ENCODE measurements around the gene APOBEC4. TPM values are rescaled to one million over a fixed set of nuclear protein-coding genes. Genes with fewer than 3 reads are reported as not detected.

Gene APOBEC4
- polyA plus RNA-seq, 1 experiment, result not detected

DNA sequence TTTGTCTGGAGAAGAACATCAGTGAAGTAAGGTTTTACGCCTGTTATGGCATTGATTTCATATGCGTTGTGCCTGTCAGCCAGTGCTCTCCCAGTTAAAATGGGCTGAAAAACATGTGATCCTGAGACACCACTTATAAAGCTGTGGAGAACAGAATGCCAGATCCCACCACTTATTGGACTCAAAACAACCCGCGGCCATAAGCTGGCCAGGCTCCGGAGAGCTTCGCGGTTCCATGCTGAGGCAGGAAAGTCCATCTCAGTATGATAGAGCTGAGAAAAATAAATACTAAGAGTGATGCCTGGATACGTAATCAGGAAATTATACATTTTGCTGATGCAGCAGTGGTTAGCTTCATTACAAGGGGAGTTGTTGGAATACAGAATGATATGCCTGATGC lies 5.1 kb downstream of the APOBEC4 start:
- DNase-seq (ENCODE audit: low read depth), result no peak
- H3K36me3 ChIP-seq (ENCODE audit: control insufficient read depth, insufficient read depth, low read length), result no peaks in the 10 kb centered on the region
- H3K4me3 ChIP-seq (ENCODE audit: low read depth, low read length), result no peak overlapping the region
- H3K27me3 ChIP-seq (ENCODE audit: control insufficient read depth, insufficient read depth, low read length), result no peaks in the 10 kb centered on the region
- TF ChIP-seq, protein P1, sequence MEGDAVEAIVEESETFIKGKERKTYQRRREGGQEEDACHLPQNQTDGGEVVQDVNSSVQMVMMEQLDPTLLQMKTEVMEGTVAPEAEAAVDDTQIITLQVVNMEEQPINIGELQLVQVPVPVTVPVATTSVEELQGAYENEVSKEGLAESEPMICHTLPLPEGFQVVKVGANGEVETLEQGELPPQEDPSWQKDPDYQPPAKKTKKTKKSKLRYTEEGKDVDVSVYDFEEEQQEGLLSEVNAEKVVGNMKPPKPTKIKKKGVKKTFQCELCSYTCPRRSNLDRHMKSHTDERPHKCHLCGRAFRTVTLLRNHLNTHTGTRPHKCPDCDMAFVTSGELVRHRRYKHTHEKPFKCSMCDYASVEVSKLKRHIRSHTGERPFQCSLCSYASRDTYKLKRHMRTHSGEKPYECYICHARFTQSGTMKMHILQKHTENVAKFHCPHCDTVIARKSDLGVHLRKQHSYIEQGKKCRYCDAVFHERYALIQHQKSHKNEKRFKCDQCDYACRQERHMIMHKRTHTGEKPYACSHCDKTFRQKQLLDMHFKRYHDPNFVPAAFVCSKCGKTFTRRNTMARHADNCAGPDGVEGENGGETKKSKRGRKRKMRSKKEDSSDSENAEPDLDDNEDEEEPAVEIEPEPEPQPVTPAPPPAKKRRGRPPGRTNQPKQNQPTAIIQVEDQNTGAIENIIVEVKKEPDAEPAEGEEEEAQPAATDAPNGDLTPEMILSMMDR (IDR thresholded peaks at IDR 0.05; ENCODE audit: insufficient read depth, low read depth, low read length), result no peak
- ChIA-PET POLR2A (no interaction called here), CTCF (interaction anchor here (0.8 to 2.3 kb wide), 2 partner anchors 46 to 268 kb away, joined by 5 to 8 read pairs; no protein-coding TSS in a partner anchor)

DNA sequence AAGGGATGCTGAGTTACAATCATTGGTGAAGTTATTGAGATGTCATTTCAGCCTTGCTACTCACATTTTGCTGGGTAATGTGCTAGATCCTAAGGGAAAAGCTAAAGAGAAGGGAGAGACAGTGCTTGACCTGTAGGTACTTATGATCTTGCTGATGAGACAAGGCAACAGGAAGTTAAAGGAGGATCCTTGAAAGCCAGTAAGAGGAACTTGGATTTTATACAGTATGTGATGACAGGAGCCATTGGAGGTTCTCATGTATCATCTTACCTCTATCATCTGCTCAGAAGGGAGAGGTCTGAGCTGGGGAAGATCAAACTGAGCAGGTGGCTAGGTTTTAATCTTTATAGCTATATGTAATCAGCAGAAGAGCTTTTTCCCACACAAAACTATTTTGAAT lies 6.3 kb downstream of the APOBEC4 start:
- POLR2A ChIA-PET, result no interaction called here
- H3K4me3 ChIP-seq (ENCODE audit: low read depth, low read length), result no peak overlapping the region
- H3K27me3 ChIP-seq (ENCODE audit: control insufficient read depth, insufficient read depth, low read length), result no peaks in the 10 kb centered on the region
- no peaks in the 10 kb centered on the region for H3K36me3 ChIP-seq (ENCODE audit: control insufficient read depth, insufficient read depth, low read length)
- CTCF ChIA-PET, result interaction anchor here (1.2 to 2.3 kb wide), 4 partner anchors 9 to 269 kb away, joined by 3 to 10 read pairs (median 6); no protein-coding TSS in a partner anchor
- TF ChIP-seq, protein P1 (IDR thresholded peaks at IDR 0.05; ENCODE audit: insufficient read depth, low read depth, low read length), result no peak
- no peak for DNase-seq (ENCODE audit: low read depth)

DNA sequence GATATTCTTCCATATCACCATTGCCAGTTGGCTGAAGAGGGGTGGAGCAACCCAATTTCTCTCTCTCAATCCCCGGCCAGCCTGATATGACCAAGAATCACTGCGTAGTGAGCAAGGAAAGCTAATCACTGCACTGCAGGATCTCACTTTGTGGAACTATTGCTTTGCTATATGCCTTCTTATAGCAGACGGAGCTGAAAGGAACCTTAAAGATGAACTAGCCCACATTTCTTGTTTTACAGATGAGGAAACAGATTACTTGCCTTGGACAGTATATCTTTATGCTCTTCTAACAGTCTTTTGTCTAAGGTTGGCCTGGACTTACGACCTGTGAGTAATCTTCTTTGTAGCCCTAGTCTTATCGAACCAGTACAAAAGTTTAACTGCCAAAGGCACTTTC lies 7.6 kb downstream of the APOBEC4 start:
- Histone ChIP-seq H3K36me3 (ENCODE audit: control insufficient read depth, insufficient read depth, low read length) (no peaks in the 10 kb centered on the region), H3K4me3 (ENCODE audit: low read depth, low read length) (no peak overlapping the region), H3K27me3 (ENCODE audit: control insufficient read depth, insufficient read depth, low read length) (no peaks in the 10 kb centered on the region)
- DNase-seq (ENCODE audit: low read depth), result no peak
- ChIA-PET POLR2A (no interaction called here), CTCF (interaction anchor here (0.8 to 1.9 kb wide), 2 partner anchors 10 kb away, joined by 3 to 10 read pairs; no protein-coding TSS in a partner anchor)
- TF ChIP-seq, protein P1 (IDR thresholded peaks at IDR 0.05; ENCODE audit: insufficient read depth, low read depth, low read length), result no peak

DNA sequence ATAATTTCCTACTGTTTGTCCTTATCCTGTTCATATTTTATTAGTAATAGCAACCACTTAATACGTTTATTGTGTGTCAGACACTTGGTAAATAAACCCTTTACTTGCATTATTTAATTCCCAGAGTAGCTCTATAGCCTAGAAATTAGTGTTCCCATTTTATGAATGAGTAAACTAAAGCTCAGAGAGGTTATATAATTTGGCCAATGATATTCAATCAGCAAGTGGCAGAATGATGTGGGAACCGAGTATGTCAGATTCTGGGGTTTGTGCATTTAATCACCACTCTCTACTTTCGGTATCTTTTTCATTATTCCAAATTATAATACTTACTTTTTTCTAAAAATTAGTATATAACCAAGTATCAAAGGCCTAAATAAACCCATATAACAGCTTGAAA lies 10.9 kb downstream of the APOBEC4 start:
- Histone ChIP-seq H3K4me3 (ENCODE audit: low read depth, low read length) (no peak overlapping the region), H3K36me3 (ENCODE audit: control insufficient read depth, insufficient read depth, low read length) (no peaks in the 10 kb centered on the region), H3K27me3 (ENCODE audit: control insufficient read depth, insufficient read depth, low read length) (no peaks in the 10 kb centered on the region)
- TF ChIP-seq, protein P1 (IDR thresholded peaks at IDR 0.05; ENCODE audit: insufficient read depth, low read depth, low read length), result no peak
- CTCF ChIA-PET, result interaction anchor here (1.1 to 1.3 kb wide), 2 partner anchors 13 to 43 kb away, joined by 3 to 5 read pairs; no protein-coding TSS in a partner anchor
- POLR2A ChIA-PET, result no interaction called here
- DNase-seq (ENCODE audit: low read depth), result no peak

DNA sequence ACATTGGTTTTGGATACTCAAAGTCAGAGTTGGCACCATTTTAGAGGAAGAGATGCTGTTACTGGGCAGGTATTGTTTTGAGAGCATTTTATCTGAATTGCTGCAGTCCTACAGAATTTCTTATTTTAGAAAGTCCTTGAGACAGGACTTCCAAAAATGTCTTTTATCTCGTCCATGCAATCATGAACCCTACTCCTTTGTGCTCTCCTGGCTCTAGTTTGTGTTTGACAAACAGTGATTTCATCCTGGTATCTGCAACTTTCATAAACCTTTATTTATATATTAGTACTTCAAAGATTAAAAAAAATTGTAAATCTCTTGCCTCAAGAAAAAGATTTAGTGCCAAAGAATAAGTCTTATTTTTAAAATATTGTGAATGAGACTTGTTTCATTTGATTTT lies 12.9 kb downstream of the APOBEC4 start:
- DNase-seq (ENCODE audit: low read depth), result no peak
- POLR2A ChIA-PET, result no interaction called here
- Histone ChIP-seq H3K27me3 (ENCODE audit: control insufficient read depth, insufficient read depth, low read length) (no peaks in the 10 kb centered on the region), H3K4me3 (ENCODE audit: low read depth, low read length) (no peak overlapping the region), H3K36me3 (ENCODE audit: control insufficient read depth, insufficient read depth, low read length) (no peaks in the 10 kb centered on the region)
- TF ChIP-seq, protein P1 (IDR thresholded peaks at IDR 0.05; ENCODE audit: insufficient read depth, low read depth, low read length), result no peak
- CTCF ChIA-PET, result no interaction called here
